ENCODE results near the gene MAD2L1BP.

Gene MAD2L1BP

DNA sequence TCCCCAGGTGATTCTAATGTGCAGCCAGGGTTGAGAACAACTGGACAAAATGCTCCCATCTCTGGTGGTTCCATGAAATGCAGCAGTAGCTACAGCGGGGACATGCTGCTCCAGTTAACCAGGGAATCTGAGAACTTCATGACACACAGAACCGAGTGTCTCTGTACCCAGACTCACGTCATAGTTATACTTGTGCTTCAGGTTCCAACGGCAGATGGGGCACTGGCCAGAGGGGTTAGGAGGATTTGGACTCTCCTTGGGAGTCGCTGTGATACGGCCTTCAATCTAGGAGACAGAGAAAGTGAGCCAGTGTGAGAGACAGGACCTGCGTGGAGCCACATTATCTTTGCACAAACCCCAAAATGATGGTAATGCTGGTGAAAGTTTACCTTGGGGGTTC is 42.7 kb downstream of the MAD2L1BP start:
- intact Hi-C loops (cut with DNase I), result no loop called here
- DNase-seq, result no peak

DNA sequence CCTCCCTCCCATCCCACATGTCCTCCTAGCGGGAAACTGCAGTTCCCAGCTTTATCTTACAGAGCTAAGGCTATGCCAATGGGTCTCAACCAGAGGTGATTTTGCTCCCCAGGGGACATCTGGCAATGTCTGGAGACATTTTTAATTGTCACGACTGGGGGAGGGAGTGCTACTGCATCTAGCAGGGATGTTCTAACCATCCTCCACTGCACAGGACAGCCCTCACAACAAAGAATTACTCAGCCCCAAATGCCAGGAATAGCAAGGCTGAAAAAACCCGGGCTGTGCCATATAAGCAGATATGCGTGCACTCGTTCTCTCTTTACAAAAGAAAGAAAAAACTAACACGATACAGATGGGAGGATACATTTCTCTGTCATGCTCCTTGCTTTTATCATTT is 43.4 kb downstream of the MAD2L1BP start:
- DNase-seq, result no peak
- intact Hi-C loops (cut with DNase I), result no loop called here

- intact Hi-C loops (cut with DNase I), result no loop called here
- no peak for DNase-seq
Observed at GRCh38 chr6:43680308-43681200, 44.9 kb downstream of the MAD2L1BP start.

GRCh38 chr6:43681303-43681702 is 45.7 kb downstream of the MAD2L1BP start:
- DNase-seq, result no peak
- intact Hi-C loops (cut with DNase I), result no loop called here

DNA sequence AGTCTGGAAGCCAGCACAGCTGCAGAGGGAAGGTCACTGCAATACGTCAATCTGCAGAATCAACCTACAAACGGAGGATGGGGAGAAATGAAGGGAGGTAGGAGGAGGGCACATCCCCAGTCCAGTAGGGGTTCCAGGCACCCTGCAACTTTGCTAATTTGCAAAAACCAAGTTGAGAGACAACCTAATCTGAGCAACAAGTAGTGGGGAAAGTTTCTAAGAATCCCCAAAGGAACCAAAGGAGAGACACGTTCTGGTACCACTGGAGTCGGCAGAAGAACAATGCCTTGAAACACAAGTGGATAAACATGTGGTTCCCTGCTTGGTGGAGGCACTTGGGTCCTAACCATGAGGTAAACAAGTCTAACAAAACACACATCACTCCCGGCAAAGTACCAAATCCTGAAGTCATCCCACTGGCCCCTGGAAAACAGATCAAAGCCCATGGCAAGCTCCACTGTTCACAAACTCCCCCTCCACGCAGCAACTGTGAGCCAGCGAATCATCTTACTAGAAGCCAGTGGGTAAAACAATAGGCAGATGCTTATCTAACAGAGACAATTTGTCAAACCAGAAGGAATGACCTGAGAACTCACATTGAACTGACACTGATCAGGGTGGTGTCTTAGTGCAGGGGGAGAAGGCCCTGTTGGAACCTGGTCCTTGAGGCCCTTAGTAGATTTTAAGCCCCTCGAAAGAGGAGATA is 47.2 kb downstream of the MAD2L1BP start:
- intact Hi-C loops (cut with DNase I), result no loop called here
- DNase-seq, result no peak

GRCh38 chr6:43683708-43684455 is 48.2 kb downstream of the MAD2L1BP start:
- DNase-seq, result no peak
- intact Hi-C loops (cut with DNase I), result no loop called here

DNA sequence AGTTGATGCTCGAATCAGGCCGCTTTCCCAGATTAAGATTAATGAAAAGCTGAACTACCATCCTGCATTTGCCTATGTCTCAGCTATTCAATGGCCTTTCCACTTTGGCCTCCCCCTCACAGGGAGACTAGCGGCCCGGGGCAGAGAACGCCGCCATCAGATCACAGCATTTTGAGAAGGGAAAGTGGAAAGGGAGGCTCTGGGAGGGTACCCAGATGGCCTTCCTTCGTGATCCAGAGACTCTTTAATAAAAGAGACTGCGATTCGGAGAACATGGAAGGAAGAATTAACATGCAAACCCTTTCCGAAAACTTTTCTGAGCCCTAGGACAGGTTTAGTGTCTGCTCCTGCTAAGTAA is 51.4 kb downstream of the MAD2L1BP start:
- no peak for DNase-seq
- intact Hi-C loops (cut with DNase I), result no loop called here

- peak; percentile 80 to 98 (median 90) for DNase-seq
- intact Hi-C loops (cut with DNase I), result no loop called here
Observed at GRCh38 chr6:43687437-43688347, 52.1 kb downstream of the MAD2L1BP start, which contains the start of gene MRPS18A. Gene MRPS18A (minus strand): TSS chr6:43687791. CDS start chr6:43687779, 12 bp downstream.

- DNase-seq, result peak in 1 of 10 donors; percentile 8
- intact Hi-C loops (cut with DNase I), result no loop called here
Observed at GRCh38 chr6:43689421-43689820, 53.8 kb downstream of the MAD2L1BP start.
